Liver (tissue), 9 donors: ENCODE data around the gene VWA5A. TPM values are rescaled to one million over a fixed set of nuclear protein-coding genes. Genes with fewer than 3 reads are reported as not detected.

Experiments used
- DNase-seq: peaks from one replicate; pipeline ENCODE4 v3.0.0-alpha.2; 2017; ENCODE audit warnings: low spot score
- H3K27ac ChIP-seq, 2 donors: one replicate each; pipeline ENCODE4 v1.7.0; 2013; ENCODE audit warnings: inconsistent platforms in 2 of 2, low read length in 2 of 2, control low read depth in 1 of 2, low read depth in 1 of 2, mild to moderate bottlenecking in 1 of 2
- H3K27me3 ChIP-seq, 4 donors: one replicate each; pipeline versions ENCODE4 v1.6.1 to v1.7.0; 2013; ENCODE audit warnings: low read length in 3 of 4, inconsistent platforms in 1 of 4, mild to moderate bottlenecking in 1 of 4, moderate library complexity in 1 of 4; ENCODE audit not compliant: control insufficient read depth in 4 of 4, insufficient read depth in 4 of 4
- H3K36me3 ChIP-seq, 4 donors: one replicate each; pipeline versions ENCODE4 v1.6.1 to v1.7.0; 2013; ENCODE audit warnings: low read length in 3 of 4, mild to moderate bottlenecking in 3 of 4, low read depth in 1 of 4, moderate library complexity in 1 of 4; ENCODE audit not compliant: control insufficient read depth in 4 of 4, insufficient read depth in 3 of 4
- H3K4me1 ChIP-seq, 4 donors: one replicate each; pipeline versions ENCODE4 v1.6.1 to v1.7.0; 2013; ENCODE audit warnings: low read length in 3 of 4, mild to moderate bottlenecking in 3 of 4, moderate library complexity in 1 of 4; ENCODE audit not compliant: control insufficient read depth in 4 of 4, insufficient read depth in 4 of 4
- H3K4me3 ChIP-seq, 3 donors: one replicate each; pipeline versions ENCODE4 v1.6.1 to v1.7.0; 2013; ENCODE audit warnings: low read length in 3 of 3, control low read depth in 1 of 3, low read depth in 1 of 3, mild to moderate bottlenecking in 1 of 3
- H3K9ac ChIP-seq, 2 donors: one replicate each; pipeline ENCODE4 v1.7.0; 2013; ENCODE audit warnings: low read length in 2 of 2, mild to moderate bottlenecking in 2 of 2, moderate library complexity in 2 of 2, control low read depth in 1 of 2, low read depth in 1 of 2
- H3K9me3 ChIP-seq, 4 donors: one replicate each; pipeline versions ENCODE4 v1.6.1 to v1.7.0; 2013; ENCODE audit warnings: low read length in 3 of 4; ENCODE audit not compliant: control insufficient read depth in 4 of 4
- ATF3 ChIP-seq: IDR thresholded peaks from 2 replicates; pipeline ENCODE4 v1.6.1; 2016; ENCODE audit warnings: antibody characterized with exemption
- CTCF ChIP-seq: fragments of 150-350 bp; IDR thresholded peaks from 2 replicates; pipeline ENCODE4 v1.5.1; 2017; ENCODE audit warnings: improper control_type of control experiment, low read depth, low read length; ENCODE audit not compliant: missing input control
- EGR1 ChIP-seq, 2 donors: IDR thresholded peaks; 2 replicates each; pipeline ENCODE4 v1.6.1; 2016 to 2018; ENCODE audit warnings: antibody characterized with exemption in 2 of 2, low read depth in 2 of 2
- FOXA1 ChIP-seq: IDR thresholded peaks from 2 replicates; pipeline ENCODE4 v1.6.1; 2016; ENCODE audit warnings: antibody characterized with exemption
- FOXA2 ChIP-seq: IDR thresholded peaks from 2 replicates; pipeline ENCODE4 v1.6.1; 2016; ENCODE audit warnings: antibody characterized with exemption
- GABPA ChIP-seq, 2 donors: IDR thresholded peaks in 1 of 2; conservative IDR thresholded peaks in 1 of 2; 2 replicates each; pipeline ENCODE4 v1.6.1; 2016; ENCODE audit warnings: antibody characterized with exemption in 2 of 2, mild to moderate bottlenecking in 1 of 2, moderate library complexity in 1 of 2
- HNF4A ChIP-seq, 2 donors: conservative IDR thresholded peaks; 2 replicates each; pipeline ENCODE4 v1.6.1; 2016; ENCODE audit warnings: antibody characterized with exemption in 2 of 2, mild to moderate bottlenecking in 2 of 2
- HNF4G ChIP-seq: IDR thresholded peaks from 2 replicates; pipeline ENCODE4 v1.6.1; 2016; ENCODE audit warnings: antibody characterized with exemption
- JUND ChIP-seq, 2 donors: IDR thresholded peaks; 2 replicates each; pipeline ENCODE4 v1.6.1; 2016; ENCODE audit warnings: antibody characterized with exemption in 2 of 2
- MAX ChIP-seq: IDR thresholded peaks from 2 replicates; pipeline ENCODE4 v1.6.1; 2016; ENCODE audit warnings: antibody characterized with exemption
- NR2F2 ChIP-seq: IDR thresholded peaks from 2 replicates; pipeline ENCODE4 v1.6.1; 2016; ENCODE audit warnings: antibody characterized with exemption
- RAD21 ChIP-seq, 2 donors: IDR thresholded peaks; 2 replicates each; pipeline ENCODE4 v1.6.1; 2016; ENCODE audit warnings: antibody characterized with exemption in 2 of 2, mild to moderate bottlenecking in 2 of 2
- REST ChIP-seq: IDR thresholded peaks from 2 replicates; pipeline ENCODE4 v1.6.1; 2016; ENCODE audit warnings: antibody characterized with exemption, mild to moderate bottlenecking
- RXRA ChIP-seq, 2 donors: IDR thresholded peaks; 2 replicates each; pipeline ENCODE4 v1.6.1; 2017 to 2018; ENCODE audit warnings: antibody characterized with exemption in 2 of 2, mild to moderate bottlenecking in 1 of 2
- SP1 ChIP-seq: IDR thresholded peaks from 2 replicates; pipeline ENCODE4 v1.6.1; 2018; ENCODE audit warnings: antibody characterized with exemption, mild to moderate bottlenecking
- TAF1 ChIP-seq: conservative IDR thresholded peaks from 2 replicates; pipeline ENCODE4 v1.6.1; 2016; ENCODE audit warnings: antibody characterized with exemption, mild to moderate bottlenecking
- YY1 ChIP-seq: IDR thresholded peaks from 2 replicates; pipeline ENCODE4 v1.6.1; 2016; ENCODE audit warnings: antibody characterized with exemption, mild to moderate bottlenecking
- ZBTB33 ChIP-seq: IDR thresholded peaks from 2 replicates; pipeline ENCODE4 v1.6.1; 2016; ENCODE audit warnings: antibody characterized with exemption
- WGBS: extraction: QIAGEN DNeasy Blood & Tissue Kit; methylation state at CpG from one replicate; pipeline ENCODE4 v1.1.7; 2013; 5-methylcytosine and 5-hydroxymethylcytosine counted together
- polyA plus RNA-seq, 2 donors: library from polyadenylated mRNA; stranded (reverse) in 1 of 2; unstranded in 1 of 2; fragments of 200-250 nt in 1 of 2; fragments of >200 nt in 1 of 2; fragmentation: Nextera tagmentation in 1 of 2; extraction: Ambion mirVana in 1 of 2; gene quantifications; one replicate each; pipeline versions ENCODE4 v1.2.1 to v1.2.3, GENCODE V29; 2013 to 2015
- total RNA-seq, 2 donors: library from RNA; depleted of rRNA; stranded (reverse); fragments of >200 nt; gene quantifications; one replicate each; pipeline ENCODE4 v1.2.3, GENCODE V29; 2014
- donor health status: healthy.
- donor health status: healthy.
- donor health status: healthy.
- donor health status: healthy.
- donor health status: healthy.

The VWA5A gene
- total and polyA plus RNA-seq, 4 donors = 2.3 to 5.7 (median 3.7) TPM

GRCh38 chr11:124077266-124077665 lies 38.0 kb upstream of the VWA5A start:
- no peak for TF ChIP-seq REST
- no peak for TF ChIP-seq RXRA (IDR thresholded peaks at IDR 0.05)
- no peak for TF ChIP-seq FOXA1
- no peak for TF ChIP-seq TAF1
- TF ChIP-seq HNF4A (conservative IDR thresholded peaks at IDR 0.05) = no peak
- TF ChIP-seq CTCF = no peak
- no peak for TF ChIP-seq YY1
- TF ChIP-seq MAX = no peak
- no peak for TF ChIP-seq NR2F2
- no peak for TF ChIP-seq JUND (IDR thresholded peaks at IDR 0.05)
- TF ChIP-seq GABPA (IDR thresholded peaks at IDR 0.05 in 1 of 2, conservative IDR thresholded peaks at IDR 0.05 in 1 of 2) = no peak
- no peak for TF ChIP-seq SP1
- TF ChIP-seq RAD21 (IDR thresholded peaks at IDR 0.05) = no peak
- TF ChIP-seq ATF3 = no peak
- TF ChIP-seq HNF4G = no peak
- TF ChIP-seq EGR1 (IDR thresholded peaks at IDR 0.05; ENCODE audit: low read depth in 2 of 2) = no peak
- no peak for TF ChIP-seq FOXA2
- no peak for TF ChIP-seq ZBTB33
- 85% methylated on average over 1 of the region's 1 CpG for WGBS

More at GRCh38 chr11:124077266-124077665, 38.0 kb upstream of the VWA5A start:
- H3K9ac ChIP-seq = no peak overlapping the region
- no peaks in the 10 kb centered on the region for H3K36me3 ChIP-seq
- no peak overlapping the region for H3K27ac ChIP-seq
- H3K9me3 ChIP-seq = no peaks in the 10 kb centered on the region
- peaks cover 0 to 8% (median 3%) of the 10 kb centered on the region in 4 donors for H3K27me3 ChIP-seq
- no peak for DNase-seq
- H3K4me1 ChIP-seq = peaks cover 0 to 4% (median 3%) of the 10 kb centered on the region in 4 donors
- no peak overlapping the region for H3K4me3 ChIP-seq
